NCI-H146 treated with DMSO at 0.1 percent for 48 hours (cell line): ENCODE measurements around the gene API5.
A peak's percentile ranks its signal among the peaks of the same experiment; 100 is the strongest.
"Not testable (repeated sequence)": the region's sequence is repeated elsewhere in the genome, so short reads cannot be mapped to it uniquely, and the experiment has no call there.

Source experiments
- DNase-seq: peaks from one replicate; lab custom pipeline; 2025; ENCODE audit not compliant: unreplicated experiment; lab: John Stamatoyannopoulos, UW

Gene API5

DNA sequence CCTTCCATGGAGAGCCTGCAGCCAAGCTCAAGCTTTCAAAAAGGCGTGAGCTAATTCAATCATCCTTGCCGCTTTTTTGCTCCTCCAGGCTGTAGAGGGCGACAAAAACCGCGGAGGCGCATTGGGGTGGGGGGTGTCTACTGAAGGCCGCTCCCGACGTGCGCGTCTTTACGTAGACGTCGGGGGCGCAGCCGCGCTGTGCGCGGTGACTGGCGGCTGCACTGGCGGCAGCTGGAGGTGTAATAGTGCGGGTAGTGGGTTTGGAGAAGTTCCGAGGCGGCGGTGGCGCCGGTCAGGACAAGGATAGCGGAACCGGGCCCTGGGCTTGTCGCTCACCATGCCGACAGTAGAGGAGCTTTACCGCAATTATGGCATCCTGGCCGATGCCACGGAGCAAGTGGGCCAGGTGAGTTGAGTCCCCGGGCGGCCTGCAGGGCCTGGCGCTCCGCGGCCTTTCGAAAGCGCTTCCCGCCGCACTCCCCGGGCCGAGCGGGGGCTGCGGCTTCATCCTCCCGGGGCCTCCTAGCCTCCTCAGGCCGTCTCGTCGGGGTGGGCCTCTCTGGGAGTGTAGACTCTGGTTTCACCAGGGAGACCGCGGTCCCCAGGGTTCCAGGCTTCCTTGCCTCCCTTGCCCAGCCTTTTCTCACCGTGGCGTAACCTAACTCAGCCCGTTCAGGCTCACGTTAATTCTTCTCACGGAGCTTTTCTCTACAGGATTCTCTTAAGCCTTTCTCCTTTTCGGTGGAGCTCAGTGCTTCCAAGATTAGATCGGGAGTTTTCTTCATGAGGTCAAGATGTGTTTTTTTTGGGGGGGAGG is at the start of gene API5:
Gene API5, plus strand, starts transcription at position 206 of the 817 bp plus-strand sequence. Its CDS starts 132 bp downstream, at position 338.
- DNase-seq = peak; percentile 89

DNA sequence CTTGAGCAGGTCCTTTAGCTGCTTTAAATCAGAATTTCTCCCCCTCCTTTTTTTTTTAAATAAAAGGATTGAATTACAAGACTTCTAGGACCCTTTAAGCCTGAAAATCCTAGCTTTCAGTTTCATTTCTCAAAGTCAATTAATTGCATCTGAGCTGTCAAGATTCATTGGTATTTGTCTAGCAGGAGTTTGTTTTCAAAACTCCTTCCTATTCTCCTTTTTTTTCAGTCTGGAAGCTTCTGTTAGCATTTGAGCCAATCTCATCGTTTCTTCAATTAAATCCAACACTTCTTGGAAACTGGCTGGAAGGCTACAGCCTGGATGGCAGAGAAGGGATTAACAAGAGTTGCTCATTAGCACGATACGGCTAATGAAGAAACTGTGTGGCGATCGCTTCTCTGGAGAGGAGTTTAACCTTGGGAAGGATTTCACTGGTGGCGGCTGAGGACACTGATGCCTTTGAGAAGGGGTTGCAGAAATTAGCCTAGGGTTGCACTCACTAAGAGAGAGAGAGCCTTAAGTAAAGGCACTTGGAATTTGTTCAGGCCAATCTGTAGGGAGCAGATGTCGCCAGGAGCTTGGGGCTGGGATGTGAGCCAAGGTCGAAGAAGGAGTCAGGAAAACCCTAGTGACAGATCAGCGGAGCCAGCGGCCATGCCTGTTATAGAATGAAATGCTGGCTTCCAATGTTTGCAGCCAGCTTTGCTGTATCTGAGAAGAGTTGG is 43.8 kb upstream of the API5 start:
- no peak for DNase-seq

- DNase-seq = no peak
Observed at GRCh38 chr11:43268786-43269185, 43.0 kb upstream of the API5 start.

DNA sequence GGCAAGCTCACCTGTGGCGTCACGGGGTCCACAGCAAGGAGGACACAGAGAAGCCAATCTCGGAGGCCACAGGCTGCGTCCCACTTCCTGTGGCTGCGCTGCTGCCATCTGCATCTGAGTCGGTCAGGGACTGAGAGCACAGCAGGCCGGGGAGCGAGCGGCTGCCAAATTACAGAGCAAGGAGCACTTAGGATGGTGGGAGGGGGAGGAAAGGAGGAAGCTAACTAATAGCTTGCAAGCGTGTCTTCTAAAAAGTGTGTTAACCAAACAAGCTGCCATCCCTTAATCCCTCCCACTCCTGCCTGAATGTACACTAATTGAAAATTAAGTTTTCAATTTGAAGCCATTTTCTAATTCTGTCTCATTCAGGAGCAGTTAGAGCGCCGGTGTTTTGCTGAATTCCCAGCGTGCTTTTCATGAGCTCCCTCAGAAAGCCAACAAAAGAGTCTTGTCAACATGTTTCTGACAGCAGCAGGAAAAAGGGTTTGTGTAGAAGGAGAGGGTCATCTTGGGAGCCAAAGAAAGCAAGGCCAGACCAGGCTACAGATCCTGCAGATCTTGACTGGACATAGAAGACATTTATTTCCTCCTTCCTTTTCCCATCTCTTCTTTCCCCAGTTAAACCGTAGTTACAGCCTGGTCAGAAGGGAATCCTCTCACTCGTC is 42.4 kb upstream of the API5 start:
- no peak for DNase-seq

GRCh38 chr11:43270468-43270867 is 41.3 kb upstream of the API5 start:
- DNase-seq = no peak

DNA sequence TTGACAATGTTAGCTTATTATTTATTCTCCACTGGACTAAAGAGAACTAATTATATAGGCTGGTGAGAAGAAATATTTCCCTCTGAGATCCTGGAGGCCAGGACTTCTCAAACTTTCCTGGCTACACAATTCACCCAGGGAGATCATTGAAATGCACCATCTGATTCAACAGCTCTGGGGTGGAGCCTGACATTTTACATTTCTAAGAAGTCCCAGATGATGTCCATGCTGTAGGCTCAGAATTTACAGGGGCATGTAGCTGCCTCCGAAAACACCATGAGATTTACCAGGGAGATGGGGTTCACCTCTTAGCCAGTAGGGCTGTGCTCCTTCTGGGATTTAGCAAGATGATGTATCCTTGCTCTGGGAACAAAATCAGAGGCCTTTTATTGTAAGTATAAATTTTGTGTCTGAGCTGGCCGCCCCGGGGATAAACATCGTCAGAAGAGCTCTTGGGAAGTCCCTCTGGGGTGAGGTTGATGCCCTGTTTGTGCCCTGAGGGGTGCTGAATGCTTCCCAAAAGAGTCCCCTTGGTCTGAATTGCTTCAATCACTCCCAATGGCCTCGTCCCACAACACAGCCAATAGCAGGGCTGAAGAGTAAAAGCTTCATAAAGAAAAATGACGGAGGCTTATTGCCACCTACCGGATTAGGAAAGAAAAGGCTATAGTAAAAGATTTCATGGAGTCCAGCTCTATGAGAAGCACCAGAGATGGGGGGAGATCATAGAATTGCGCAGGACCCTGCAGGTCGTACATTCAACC is 33.4 kb upstream of the API5 start:
- peak; percentile 15 for DNase-seq

GRCh38 chr11:43282607-43283440 is 29.0 kb upstream of the API5 start:
- no peak for DNase-seq

DNA sequence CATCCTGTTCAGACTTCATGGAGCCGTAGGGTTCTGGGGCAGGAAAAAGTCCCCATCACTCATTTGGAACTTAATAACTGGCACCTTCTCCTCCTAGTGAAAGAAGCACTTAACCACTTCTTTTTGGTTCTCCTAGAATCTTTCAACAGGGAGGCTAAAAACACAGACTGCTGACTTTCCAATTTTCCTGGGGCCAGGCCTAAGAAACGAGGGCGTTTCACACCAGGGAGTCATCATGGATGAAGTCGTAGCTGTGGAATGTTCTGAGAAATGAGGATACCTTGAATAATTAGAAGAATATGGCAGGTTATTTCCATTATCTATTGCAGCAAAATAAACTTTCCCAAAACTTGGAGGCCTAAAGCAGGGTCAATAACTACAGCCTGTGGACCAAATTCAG is 26.0 kb upstream of the API5 start:
- DNase-seq = no peak

DNA sequence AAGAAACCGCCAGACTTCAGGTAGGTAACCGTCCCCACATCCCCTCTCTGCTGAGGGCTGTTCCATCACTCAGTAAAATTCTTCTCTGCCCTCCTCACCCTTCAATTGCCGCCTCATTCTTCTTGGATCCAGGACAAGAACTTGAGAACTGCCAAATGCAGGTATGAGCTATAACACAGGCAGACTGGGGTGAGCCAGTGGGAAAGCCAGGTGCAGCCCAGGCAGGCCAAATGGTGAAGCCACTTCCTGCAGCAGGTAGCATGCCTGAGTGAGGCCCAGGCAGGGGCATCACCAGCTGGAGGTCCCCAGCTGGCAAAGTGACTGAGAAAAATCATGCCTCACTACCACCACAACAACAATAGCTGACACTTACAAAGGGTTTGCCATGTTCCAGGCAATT is 22.4 kb upstream of the API5 start:
- DNase-seq = no peak

GRCh38 chr11:43298397-43298796 is 13.4 kb upstream of the API5 start:
- no peak for DNase-seq

GRCh38 chr11:43315966-43316365 is 4.2 kb downstream of the API5 start:
- DNase-seq = no peak

DNA sequence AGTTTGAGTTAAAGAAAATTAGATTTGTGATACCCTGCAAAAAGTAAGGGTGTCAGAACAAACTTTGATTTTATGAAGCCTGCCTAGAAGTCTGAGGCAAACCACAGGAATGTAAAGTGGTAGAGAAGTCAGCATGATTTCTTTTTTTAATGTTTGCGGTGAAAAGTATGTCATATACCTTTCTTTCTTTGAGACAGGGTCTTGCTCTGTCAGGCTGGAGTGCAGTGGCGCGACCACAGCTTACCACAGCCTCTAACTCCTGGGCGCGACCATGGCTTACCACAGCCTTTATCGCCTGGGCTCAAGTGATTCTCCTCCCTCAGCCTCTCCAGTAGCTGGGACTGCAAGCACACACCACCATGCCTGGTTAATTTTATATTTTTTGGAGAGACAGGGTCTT is 4.7 kb downstream of the API5 start:
- no peak for DNase-seq

GRCh38 chr11:43327987-43328386 is 16.2 kb downstream of the API5 start:
- DNase-seq = no peak

DNA sequence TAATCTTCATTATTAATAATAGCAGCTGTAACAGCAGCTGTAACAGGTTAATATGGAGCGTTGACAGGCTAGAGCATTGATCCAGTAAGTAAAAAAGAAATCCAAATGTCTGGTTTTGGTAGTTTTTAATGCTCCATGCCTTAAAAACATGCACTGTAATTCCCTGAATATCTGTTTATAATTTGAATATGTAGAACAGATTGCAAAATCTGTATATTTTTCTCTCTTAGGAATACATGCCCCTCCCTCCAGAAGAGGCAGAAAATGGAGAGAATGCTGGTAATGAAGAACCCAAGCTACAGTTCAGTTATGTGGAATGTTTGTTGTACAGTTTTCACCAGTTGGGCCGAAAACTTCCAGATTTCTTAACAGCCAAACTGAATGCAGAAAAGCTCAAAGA is 16.7 kb downstream of the API5 start:
- DNase-seq = no peak

- DNase-seq = no peak
Observed at GRCh38 chr11:43341159-43341558, 29.4 kb downstream of the API5 start.

DNA sequence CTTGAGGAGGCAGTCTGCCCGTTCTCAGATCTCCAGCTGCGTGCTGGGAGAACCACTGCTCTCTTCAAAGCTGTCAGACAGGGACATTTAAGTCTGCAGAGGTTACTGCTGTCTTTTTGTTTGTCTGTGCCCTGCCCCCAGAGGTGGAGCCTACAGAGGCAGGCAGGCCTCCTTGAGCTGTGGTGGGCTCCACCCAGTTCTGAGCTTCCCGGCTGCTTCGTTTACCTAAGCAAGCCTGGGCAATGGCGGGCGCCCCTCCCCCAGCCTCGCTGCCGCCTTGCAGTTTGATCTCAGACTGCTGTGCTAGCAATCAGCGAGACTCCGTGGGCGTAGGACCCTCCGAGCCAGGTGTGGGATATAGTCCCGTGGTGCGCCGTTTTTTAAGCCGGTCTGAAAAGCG is 39.6 kb downstream of the API5 start:
- DNase-seq = not testable (repeated sequence)

GRCh38 chr11:43354311-43354710 is 42.5 kb downstream of the API5 start:
- no peak for DNase-seq

GRCh38 chr11:43356336-43356735 is 44.5 kb downstream of the API5 start:
- DNase-seq = no peak

DNA sequence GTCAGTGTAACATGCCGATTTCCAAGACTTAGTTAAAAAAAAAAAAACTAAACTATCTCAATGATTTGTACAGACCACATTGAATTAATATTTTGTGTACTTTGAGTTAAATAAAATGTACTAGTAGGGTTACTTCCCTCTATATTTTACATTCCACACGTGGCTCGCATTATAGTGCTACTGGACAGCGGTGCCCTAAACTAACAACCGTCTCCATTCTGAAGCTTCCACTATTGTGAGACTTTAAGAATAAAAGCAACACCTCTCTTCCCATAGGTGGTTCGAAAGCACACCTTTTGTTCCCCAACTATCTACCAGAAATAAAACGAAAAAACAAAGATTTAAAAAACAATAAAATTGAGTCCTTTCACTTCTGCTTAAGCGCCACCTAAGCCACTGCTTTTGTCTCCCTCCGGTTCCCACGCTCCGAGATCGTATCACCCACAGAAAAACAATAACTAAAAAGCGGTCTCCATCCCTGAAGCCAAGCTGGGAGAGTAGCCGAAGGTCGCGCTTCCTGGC is 46.5 kb downstream of the API5 start:
- DNase-seq = no peak

DNA sequence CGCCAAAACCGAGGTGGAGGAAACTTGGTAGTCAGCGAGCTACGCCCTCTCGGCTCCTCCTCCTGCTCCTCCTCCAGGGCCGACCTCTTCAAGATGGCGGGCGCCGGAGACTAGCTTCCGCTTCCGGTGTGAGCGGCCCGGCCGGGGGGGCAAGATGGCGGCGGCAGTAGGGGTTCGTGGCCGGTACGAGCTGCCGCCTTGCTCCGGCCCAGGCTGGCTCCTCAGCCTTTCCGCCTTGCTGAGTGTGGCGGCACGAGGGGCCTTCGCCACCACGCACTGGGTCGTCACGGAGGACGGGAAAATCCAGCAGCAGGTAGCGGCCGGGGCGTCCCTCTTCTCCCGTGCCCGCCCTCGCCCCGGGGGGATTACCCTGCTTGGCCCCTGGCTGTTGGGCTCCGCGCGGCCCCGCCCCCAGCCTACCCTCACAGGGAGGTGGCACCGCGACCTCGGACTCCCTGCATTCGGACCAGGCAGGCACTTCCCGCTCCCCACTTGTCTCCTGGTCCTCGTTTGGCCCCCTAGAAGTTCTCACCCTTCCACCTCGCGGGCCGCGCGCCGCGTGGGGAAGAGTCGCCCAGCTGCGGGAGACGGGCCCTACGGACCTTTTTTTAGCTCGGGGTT is 47.1 kb downstream of the API5 start, which contains the start of gene TTC17:
Gene TTC17, plus strand, starts transcription at position 120 of the 621 bp plus-strand sequence. Its CDS starts 35 bp downstream, at position 155.
- DNase-seq = peak; percentile 93
